HG03520 (cell line): ENCODE measurements around the gene UCK2.
A peak's percentile ranks its signal among the peaks of the same experiment; 100 is the strongest.

Experiments
- ATAC-seq: cut with Tn5 transposase; IDR thresholded peaks from one replicate; pipeline ENCODE4 v1.9.1; 2021; ENCODE audit warnings: mild to moderate bottlenecking, moderate library complexity; ENCODE audit not compliant: unreplicated experiment

The UCK2 gene

GRCh38 chr1:165897326-165898303 lies 70.2 kb downstream of the UCK2 start:
- ATAC-seq: no peak

GRCh38 chr1:165898837-165899236 lies 71.4 kb downstream of the UCK2 start:
- no peak for ATAC-seq

GRCh38 chr1:165899461-165899941 lies 72.1 kb downstream of the UCK2 start:
- ATAC-seq: no peak

GRCh38 chr1:165900576-165901380 lies 73.4 kb downstream of the UCK2 start:
- no peak for ATAC-seq

- ATAC-seq: no peak
Observed at GRCh38 chr1:165902565-165902964, 75.2 kb downstream of the UCK2 start.

- no peak for ATAC-seq
Observed at GRCh38 chr1:165903672-165904071, 76.3 kb downstream of the UCK2 start.

GRCh38 chr1:165904948-165905347 lies 77.5 kb downstream of the UCK2 start:
- no peak for ATAC-seq

GRCh38 chr1:165905853-165906252 lies 78.4 kb downstream of the UCK2 start:
- no peak for ATAC-seq

GRCh38 chr1:165907256-165907857 lies 79.9 kb downstream of the UCK2 start:
- ATAC-seq: no peak

- no peak for ATAC-seq
Observed at GRCh38 chr1:165910764-165911421, 83.5 kb downstream of the UCK2 start.

GRCh38 chr1:165911609-165912281 lies 84.3 kb downstream of the UCK2 start:
- ATAC-seq: no peak

GRCh38 chr1:165912638-165913037 lies 85.2 kb downstream of the UCK2 start:
- no peak for ATAC-seq

GRCh38 chr1:165914136-165914798 lies 86.9 kb downstream of the UCK2 start:
- ATAC-seq: peak; percentile 79

- ATAC-seq: no peak
Observed at GRCh38 chr1:165915480-165915879, 88.1 kb downstream of the UCK2 start.

- no peak for ATAC-seq
Observed at GRCh38 chr1:165915932-165916348, 88.5 kb downstream of the UCK2 start.

GRCh38 chr1:165917166-165917565 lies 89.8 kb downstream of the UCK2 start:
- no peak for ATAC-seq

GRCh38 chr1:165924117-165924516 lies 96.7 kb downstream of the UCK2 start:
- no peak for ATAC-seq

GRCh38 chr1:165925498-165926079 lies 98.2 kb downstream of the UCK2 start:
- ATAC-seq: no peak

GRCh38 chr1:165927169-165927568 lies 99.8 kb downstream of the UCK2 start:
- peak; percentile 84 for ATAC-seq
